CD4-positive, alpha-beta T cell (primary cell): Measurements from ENCODE around the gene ZSWIM1. TPM values are rescaled to one million over a fixed set of nuclear protein-coding genes. Genes with fewer than 3 reads are reported as not detected.

Experiments
- ATAC-seq: fragments of 200-7000 bp; cut with Tn5 transposase; one replicate; pipeline ENCODE4 v1.10.0; 2022; ENCODE audit warnings: mild to moderate bottlenecking; ENCODE audit not compliant: poor library complexity
- CTCF ChIA-PET: fragments of 350-600 bp; sonication (Branson Sonifier 250); formaldehyde crosslinking; loops from one replicate; lab custom pipeline; 2021; ENCODE audit warnings: antibody characterized with exemption, inconsistent platforms; lab: Charles Lee
- POLR2A ChIA-PET: fragments of 350-600 bp; sonication (Branson Sonifier 250); formaldehyde crosslinking; loops from one replicate; lab custom pipeline; 2021; ENCODE audit warnings: antibody characterized with exemption, inconsistent platforms; lab: Charles Lee
- DNase-seq, 14 experiments: peaks; one replicate each; pipeline ENCODE4 v3.0.0-alpha.2; 2013 to 2020; ENCODE audit warnings: mixed read lengths in 2 of 14
- H3K27ac ChIP-seq, 2 donors: one replicate each; pipeline versions ENCODE4 v1.5.1 to v1.7.0; 2013; ENCODE audit warnings: low read length in 2 of 2, low read depth in 1 of 2, mild to moderate bottlenecking in 1 of 2
- H3K27me3 ChIP-seq, 2 experiments: 1 replicate in 1 of 2; 2 replicates in 1 of 2; pipeline versions ENCODE4 v1.6.1 to v1.7.0; 2013; ENCODE audit warnings: low read length in 2 of 2, control low read depth in 1 of 2, mild to moderate bottlenecking in 1 of 2, moderate library complexity in 1 of 2; ENCODE audit not compliant: insufficient read depth in 2 of 2, control insufficient read depth in 1 of 2
- H3K36me3 ChIP-seq: one replicate; pipeline ENCODE4 v1.6.1; 2013; ENCODE audit warnings: low read length, control low read depth; ENCODE audit not compliant: insufficient read depth
- H3K4me1 ChIP-seq: one replicate; pipeline ENCODE4 v1.6.1; 2013; ENCODE audit warnings: low read length, control low read depth; ENCODE audit not compliant: insufficient read depth
- H3K4me3 ChIP-seq: one replicate; pipeline ENCODE4 v1.5.1; 2013; ENCODE audit warnings: mild to moderate bottlenecking, low read length, moderate library complexity
- H3K9me3 ChIP-seq, 2 experiments: 1 replicate in 1 of 2; 2 replicates in 1 of 2; pipeline versions ENCODE4 v1.6.1 to v1.7.0; 2013; ENCODE audit warnings: low read length in 2 of 2, mild to moderate bottlenecking in 2 of 2, control low read depth in 1 of 2, moderate library complexity in 1 of 2; ENCODE audit not compliant: control insufficient read depth in 1 of 2, insufficient read depth in 1 of 2
- H3K27ac Mint-ChIP-seq: one replicate; pipeline ENCODE4 v1.8.0; 2020; ENCODE audit warnings: mixed read lengths
- H3K27me3 Mint-ChIP-seq: one replicate; pipeline ENCODE4 v1.8.0; 2021; ENCODE audit warnings: mixed read lengths
- H3K36me3 Mint-ChIP-seq: one replicate; pipeline ENCODE4 v1.8.0; 2021; ENCODE audit warnings: low read depth, mixed read lengths
- H3K4me1 Mint-ChIP-seq: one replicate; pipeline ENCODE4 v1.8.0; 2021; ENCODE audit warnings: low read depth, mixed read lengths
- H3K4me3 Mint-ChIP-seq: one replicate; pipeline ENCODE4 v1.8.0; 2020; ENCODE audit warnings: mild to moderate bottlenecking, mixed read lengths
- H3K9me3 Mint-ChIP-seq: one replicate; pipeline ENCODE4 v1.8.0; 2020; ENCODE audit warnings: mixed read lengths
- CTCF ChIP-seq: fragments of 200-600 bp; IDR thresholded peaks from one replicate; pipeline ENCODE4 v1.8.0; 2022; ENCODE audit warnings: antibody characterized with exemption, mild to moderate bottlenecking
- intact Hi-C, 2 experiments: fragments of 100-400 bp; cut with DNase I in 1 of 2; cut with micrococcal nuclease in 1 of 2; formaldehyde crosslinking; loops; one replicate each; pipeline versions ENCODE4 v1.15.1 to v1.9.0; 2023 to 2025; cut with DNase I, micrococcal nuclease
- total RNA-seq, 174 experiments: library from RNA in 2 of 174; stranded (reverse) in 2 of 174; gene quantifications; one replicate each; pipeline ENCODE4 v1.2.3 and lab custom pipeline; 2021 to 2026

The ZSWIM1 gene
- total RNA-seq, 2 experiments from 2014 or later = 9.3 to 10.7 TPM

- peaks cover 83% of the 10 kb centered on the region for H3K36me3 Mint-ChIP-seq
- CTCF ChIA-PET = no interaction called here
Observed at GRCh38 chr20:45852326-45852725, 28.7 kb upstream of the ZSWIM1 start.

GRCh38 chr20:45853484-45853883, 27.5 kb upstream of the ZSWIM1 start:
- H3K4me1 Mint-ChIP-seq = peaks cover 44% of the 10 kb centered on the region
- CTCF ChIA-PET = no interaction called here
- Histone ChIP-seq H3K27ac (no peak overlapping the region), H3K36me3 (peaks cover 37% of the 10 kb centered on the region), H3K4me3 (no peak overlapping the region), H3K27me3 (no peaks in the 10 kb centered on the region), H3K9me3 (no peaks in the 10 kb centered on the region), H3K4me1 (peaks cover 39% of the 10 kb centered on the region)
- H3K9me3 Mint-ChIP-seq = no peaks in the 10 kb centered on the region
- H3K27ac Mint-ChIP-seq = no peak overlapping the region
- no peak for TF ChIP-seq CTCF
- intact Hi-C loops = no loop called here
- H3K4me3 Mint-ChIP-seq = peak overlapping the region; percentile 48
- peaks cover 76% of the 10 kb centered on the region for H3K36me3 Mint-ChIP-seq
- ATAC-seq (no peak), DNase-seq (no peak)
- no peaks in the 10 kb centered on the region for H3K27me3 Mint-ChIP-seq
- POLR2A ChIA-PET = interaction anchor here (1.6 kb wide), 1 partner anchor 27 kb away, joined by 7 read pairs; the partner anchor contains the start of gene ZSWIM1

More at GRCh38 chr20:45852326-45852725, 28.7 kb upstream of the ZSWIM1 start:
- Histone ChIP-seq H3K4me1 (peaks cover 27% of the 10 kb centered on the region), H3K27me3 (no peaks in the 10 kb centered on the region), H3K4me3 (no peak overlapping the region), H3K27ac (no peak overlapping the region), H3K36me3 (peaks cover 45% of the 10 kb centered on the region), H3K9me3 (no peaks in the 10 kb centered on the region)
- no peak for TF ChIP-seq CTCF
- Mint-ChIP-seq H3K27me3 (no peaks in the 10 kb centered on the region), H3K4me1 (peaks cover 33% of the 10 kb centered on the region), H3K9me3 (no peaks in the 10 kb centered on the region), H3K4me3 (no peak overlapping the region), H3K27ac (no peak overlapping the region)
- ATAC-seq = no peak
- POLR2A ChIA-PET = interaction anchor here (1.6 kb wide), 1 partner anchor 29 kb away, joined by 7 read pairs; the partner anchor contains the start of gene ZSWIM1
- intact Hi-C loops = no loop called here
- no peak for DNase-seq

- peaks cover 41% of the 10 kb centered on the region for H3K36me3 Mint-ChIP-seq
- H3K36me3 ChIP-seq = peaks cover 22% of the 10 kb centered on the region
- H3K4me1 ChIP-seq = peaks cover 40% of the 10 kb centered on the region
- CTCF ChIA-PET = no interaction called here
- H3K27ac Mint-ChIP-seq = peak within 1 kb of the TSS; percentile 98
- no peaks in the 10 kb centered on the region for H3K9me3 Mint-ChIP-seq
- H3K4me1 Mint-ChIP-seq = peaks cover 52% of the 10 kb centered on the region
- POLR2A ChIA-PET = interaction anchor here (0.7 to 4.4 kb wide), 12 partner anchors 17 to 130 kb away, joined by 3 to 39 read pairs (median 6); partner anchors contain the start of genes CTSA, NEURL2, PCIF1 and SNX21
- no peaks in the 10 kb centered on the region for H3K27me3 Mint-ChIP-seq
- ATAC-seq (peak; percentile 98), DNase-seq (peak; percentile 80 to 100 (median 90))
- no peaks in the 10 kb centered on the region for H3K27me3 ChIP-seq
- H3K9me3 ChIP-seq = no peaks in the 10 kb centered on the region
- no peak for TF ChIP-seq CTCF
- intact Hi-C loops = loop anchor here (1.0 to 5.0 kb wide), 9 partner anchors 24 to 485 kb away; partner anchors contain the start of genes CTSA (in 2 of the 2), NEURL2 (in 2 of the 2), UBE2C (in 2 of the 2) and ZSWIM1 (in 2 of the 2)
- H3K4me3 ChIP-seq = peak within 1 kb of the TSS; percentile 100
- H3K4me3 Mint-ChIP-seq = peak within 1 kb of the TSS; percentile 96
- H3K27ac ChIP-seq = peak within 1 kb of the TSS; percentile 88 to 94
Observed at GRCh38 chr20:45857114-45857881, 23.7 kb upstream of the ZSWIM1 start, which contains the start of the genes ACOT8 and ZSWIM3. ACOT8 (minus strand) TSS chr20:45857392; CDS start chr20:45857315, 77 bp downstream. ZSWIM3 (plus strand) TSS chr20:45857614; CDS start chr20:45857826, 212 bp downstream.
